OCI-LY7 (cell line): ENCODE measurements around the gene TGFBR3. TPM values are rescaled to one million over a fixed set of nuclear protein-coding genes. Genes with fewer than 3 reads are reported as not detected.

Experiments
- BruUV-seq: library from RNA; stranded (reverse); fragments of 400-500 nt; replicated peaks from 2 replicates; lab custom pipeline; 2021; lab: Mats Ljungman, UMichigan
- CTCF ChIA-PET: fragments of 300-600 bp; sonication (Branson Sonifier 250); formaldehyde crosslinking; loops from one replicate; lab custom pipeline; 2022; ENCODE audit warnings: antibody characterized with exemption; ENCODE audit not compliant: unreplicated experiment; lab: Charles Lee
- POLR2A ChIA-PET: fragments of 300-600 bp; sonication (Branson Sonifier 250); formaldehyde crosslinking; loops from one replicate; lab custom pipeline; 2022; ENCODE audit warnings: antibody characterized with exemption; lab: Charles Lee
- DNase-seq: peaks from one replicate; pipeline ENCODE4 v3.0.0-alpha.2; 2015; ENCODE audit warnings: low spot score
- H2AFZ ChIP-seq: fragments of 200-600 bp; sonication (generic), shearing (Covaris generic); 2 replicates; pipeline ENCODE4 v1.6.1; 2014; ENCODE audit warnings: mild to moderate bottlenecking, antibody characterized with exemption, low read length, moderate library complexity
- H3K27ac ChIP-seq: fragments of 200-600 bp; sonication (generic); 2 replicates; pipeline ENCODE4 v1.5.1; 2014; ENCODE audit warnings: mixed run types, low read depth, mild to moderate bottlenecking, moderate library complexity, low read length, inconsistent platforms; ENCODE audit not compliant: poor library complexity, severe bottlenecking
- H3K36me3 ChIP-seq: fragments of 200-600 bp; sonication (generic); 2 replicates; pipeline ENCODE4 v1.6.1; 2014; ENCODE audit warnings: mild to moderate bottlenecking, antibody characterized with exemption, low read length, moderate library complexity, mixed read lengths; ENCODE audit not compliant: insufficient read depth
- H3K4me1 ChIP-seq: fragments of 200-600 bp; sonication (generic); 2 replicates; pipeline ENCODE4 v1.5.1; 2014; ENCODE audit warnings: mild to moderate bottlenecking, low read length; ENCODE audit not compliant: insufficient read depth, poor library complexity, severe bottlenecking
- H3K4me2 ChIP-seq: fragments of 200-600 bp; sonication (generic); 2 replicates; pipeline ENCODE4 v1.6.1; 2014; ENCODE audit warnings: mild to moderate bottlenecking, low read length
- H3K4me3 ChIP-seq: fragments of 200-600 bp; sonication (generic); 2 replicates; pipeline ENCODE4 v1.5.1; 2014; ENCODE audit warnings: mild to moderate bottlenecking, low read depth, low read length; ENCODE audit not compliant: poor library complexity, severe bottlenecking
- H3K79me2 ChIP-seq: fragments of 200-600 bp; sonication (generic); 2 replicates; pipeline ENCODE4 v1.6.1; 2016; ENCODE audit warnings: low read depth, mild to moderate bottlenecking, low read length, moderate library complexity, mixed read lengths; ENCODE audit not compliant: insufficient read depth
- H3K9me2 ChIP-seq: fragments of 200-600 bp; sonication (generic); 2 replicates; pipeline ENCODE4 v1.6.1; 2016; ENCODE audit warnings: mild to moderate bottlenecking, low read length, mixed read lengths; ENCODE audit not compliant: insufficient read depth
- H3K9me3 ChIP-seq: fragments of 200-600 bp; sonication (generic); 2 replicates; pipeline ENCODE4 v1.6.1; 2014; ENCODE audit warnings: mild to moderate bottlenecking, mixed run types, low read length, mixed read lengths
- H4K20me1 ChIP-seq: fragments of 200-600 bp; sonication (generic); 2 replicates; pipeline ENCODE4 v1.6.1; 2014; ENCODE audit warnings: mild to moderate bottlenecking, antibody characterized with exemption, low read length, moderate library complexity, mixed read lengths; ENCODE audit not compliant: insufficient read depth
- CTCF ChIP-seq: fragments of 200-600 bp; sonication (generic); conservative IDR thresholded peaks from 2 replicates; pipeline ENCODE4 v1.5.1; 2014; ENCODE audit warnings: mild to moderate bottlenecking, antibody characterized with exemption, low read length, moderate library complexity, mixed read lengths
- EZH2phosphoT487 ChIP-seq: fragments of 200-600 bp; sonication (generic); IDR thresholded peaks from 2 replicates; pipeline ENCODE4 v1.6.1; 2018; ENCODE audit warnings: low read depth, borderline replicate concordance, mild to moderate bottlenecking, mixed run types, antibody characterized with exemption, low read length, moderate library complexity, mixed read lengths
- intact Hi-C: fragments of 100-400 bp; cut with micrococcal nuclease; formaldehyde crosslinking; loops from one replicate; pipeline ENCODE4 v1.10.0; 2022; ENCODE audit not compliant: unreplicated experiment
- total RNA-seq, 2 experiments: library from RNA; depleted of rRNA in 1 of 2; stranded (reverse); fragments of >200 nt in 1 of 2; shearing (Covaris generic) in 1 of 2; gene quantifications; 2 replicates each; pipeline ENCODE4 v1.2.3, GENCODE V29; 2014 to 2022

Gene TGFBR3
- total RNA-seq, 2 experiments from 2014 or later, result not detected

- ChIA-PET CTCF (no interaction called here), POLR2A (no interaction called here)
- H3K9me2 ChIP-seq, result no peaks in the 10 kb centered on the region
- no peak for TF ChIP-seq CTCF
- TF ChIP-seq EZH2phosphoT487, result no peak
- no peaks in the 10 kb centered on the region for H4K20me1 ChIP-seq
- H3K4me3 ChIP-seq, result no peak overlapping the region
- no peaks in the 10 kb centered on the region for H3K4me1 ChIP-seq
- no peak overlapping the region for H3K27ac ChIP-seq
- no peak for DNase-seq
- H2AFZ ChIP-seq, result no peak overlapping the region
- H3K36me3 ChIP-seq, result no peaks in the 10 kb centered on the region
- H3K9me3 ChIP-seq, result no peaks in the 10 kb centered on the region
- intact Hi-C loops, result no loop called here
- no peaks in the 10 kb centered on the region for H3K79me2 ChIP-seq
- H3K4me2 ChIP-seq, result no peak overlapping the region
- BruUV-seq, result no TSS peak
Measured at GRCh38 chr1:91830242-91831131, 55.5 kb downstream of the TGFBR3 start.

GRCh38 chr1:91829293-91830153, 56.4 kb downstream of the TGFBR3 start:
- intact Hi-C loops, result no loop called here
- ChIA-PET POLR2A (interaction anchor here (0.6 to 0.8 kb wide), 3 partner anchors 62 to 636 kb away, joined by 3 to 6 read pairs (median 4); no protein-coding TSS in a partner anchor), CTCF (interaction anchor here (0.5 kb wide), 1 partner anchor 12 kb away, joined by 3 read pairs; no protein-coding TSS in a partner anchor)
- no peak overlapping the region for H3K4me2 ChIP-seq
- no peak overlapping the region for H3K4me3 ChIP-seq
- H3K4me1 ChIP-seq, result no peaks in the 10 kb centered on the region
- DNase-seq, result no peak
- no peaks in the 10 kb centered on the region for H3K9me3 ChIP-seq
- H3K36me3 ChIP-seq, result no peaks in the 10 kb centered on the region
- no peak overlapping the region for H3K27ac ChIP-seq
- H3K79me2 ChIP-seq, result no peaks in the 10 kb centered on the region
- no peaks in the 10 kb centered on the region for H3K9me2 ChIP-seq
- BruUV-seq, result no TSS peak
- no peak for TF ChIP-seq EZH2phosphoT487
- no peak for TF ChIP-seq CTCF
- no peaks in the 10 kb centered on the region for H4K20me1 ChIP-seq
- H2AFZ ChIP-seq, result no peak overlapping the region
